GM23338 (cell line): ENCODE data around the gene TMC2. TPM values are rescaled to one million over a fixed set of nuclear protein-coding genes. Genes with fewer than 3 reads are reported as not detected.

Experiments
- ATAC-seq: fragments of 200-7000 bp; cut with Tn5 transposase; 3 replicates; pipeline ENCODE4 v1.9.1; 2020
- DNase-seq: peaks from one replicate; pipeline ENCODE4 v3.0.0-alpha.2; 2015; ENCODE audit warnings: low spot score
- H2AFZ ChIP-seq: fragments of 200-600 bp; sonication (generic); 2 replicates; pipeline ENCODE4 v1.8.0; 2016; ENCODE audit warnings: antibody characterized with exemption, mild to moderate bottlenecking, moderate library complexity
- H3F3A ChIP-seq: fragments of 200-600 bp; sonication (generic); replicated peaks from 2 replicates; pipeline ENCODE4 v1.8.0; 2017; ENCODE audit warnings: antibody characterized with exemption, mixed run types, low read depth
- H3K27ac ChIP-seq: fragments of 200-600 bp; sonication (generic); 2 replicates; pipeline ENCODE4 v1.6.1; 2016; ENCODE audit warnings: low read depth
- H3K27me3 ChIP-seq: fragments of 200-600 bp; sonication (generic); 2 replicates; pipeline ENCODE4 v1.8.0; 2016; ENCODE audit warnings: mild to moderate bottlenecking, mixed run types, moderate library complexity; ENCODE audit not compliant: insufficient read depth
- H3K36me3 ChIP-seq: fragments of 200-600 bp; sonication (generic); 2 replicates; pipeline ENCODE4 v1.8.0; 2016; ENCODE audit warnings: mild to moderate bottlenecking; ENCODE audit not compliant: insufficient read depth
- H3K4me1 ChIP-seq: fragments of 200-600 bp; sonication (generic); 2 replicates; pipeline ENCODE4 v1.8.0; 2016; ENCODE audit warnings: mild to moderate bottlenecking, moderate library complexity; ENCODE audit not compliant: insufficient read depth
- H3K4me2 ChIP-seq: fragments of 200-600 bp; sonication (generic); 2 replicates; pipeline ENCODE4 v1.7.1; 2017; ENCODE audit warnings: mixed run types
- H3K4me3 ChIP-seq: fragments of 200-600 bp; sonication (generic); 2 replicates; pipeline ENCODE4 v1.6.1; 2016; ENCODE audit warnings: mixed run types
- H3K79me2 ChIP-seq: fragments of 200-600 bp; sonication (generic); replicated peaks from 2 replicates; pipeline ENCODE4 v1.8.0; 2017; ENCODE audit warnings: mild to moderate bottlenecking; ENCODE audit not compliant: insufficient read depth
- H3K9me2 ChIP-seq: fragments of 200-600 bp; sonication (generic); 2 replicates; pipeline ENCODE4 v1.8.0; 2017; ENCODE audit not compliant: insufficient read depth
- H4K20me1 ChIP-seq: fragments of 200-600 bp; sonication (generic); replicated peaks from 2 replicates; pipeline ENCODE4 v1.8.0; 2017; ENCODE audit warnings: mild to moderate bottlenecking; ENCODE audit not compliant: insufficient read depth
- H3K27ac Mint-ChIP-seq: 2 replicates; pipeline ENCODE4 v1.8.0; 2020; ENCODE audit warnings: inconsistent platforms, mild to moderate bottlenecking, moderate library complexity, mixed read lengths
- H3K27me3 Mint-ChIP-seq: 3 replicates; pipeline ENCODE4 v1.8.0; 2022; ENCODE audit warnings: low read depth, mild to moderate bottlenecking, moderate library complexity, mixed read lengths, inconsistent platforms; ENCODE audit not compliant: insufficient read depth, poor library complexity
- H3K36me3 Mint-ChIP-seq: 3 replicates; pipeline ENCODE4 v1.8.0; 2021; ENCODE audit warnings: low read depth, mild to moderate bottlenecking, inconsistent platforms, moderate library complexity, mixed read lengths
- H3K4me1 Mint-ChIP-seq: 3 replicates; pipeline ENCODE4 v1.8.0; 2020; ENCODE audit warnings: mild to moderate bottlenecking, inconsistent platforms, mixed read lengths
- H3K4me3 Mint-ChIP-seq: 3 replicates; pipeline ENCODE4 v1.8.0; 2021; ENCODE audit warnings: moderate library complexity, mild to moderate bottlenecking, inconsistent platforms, mixed read lengths
- H3K9me3 Mint-ChIP-seq: 3 replicates; pipeline ENCODE4 v1.8.0; 2020; ENCODE audit warnings: moderate library complexity, mild to moderate bottlenecking, inconsistent platforms, mixed read lengths
- CREB1 ChIP-seq: fragments of 250-450 bp; sonication (Bioruptor Pico); IDR thresholded peaks from 2 replicates; pipeline ENCODE4 v1.5.0; 2020; ENCODE audit warnings: low read depth, mild to moderate bottlenecking, moderate library complexity
- CTCF ChIP-seq, 2 experiments: fragments of 200-600 bp in 1 of 2; sonication (generic) in 1 of 2; conservative IDR thresholded peaks; 2 replicates each; pipeline versions ENCODE4 v1.5.1 to v1.6.1; 2016 to 2017; ENCODE audit warnings: antibody characterized with exemption in 2 of 2, low read depth in 2 of 2, mild to moderate bottlenecking in 2 of 2, moderate library complexity in 1 of 2
- EZH2 ChIP-seq: fragments of 200-600 bp; sonication (generic); IDR thresholded peaks from one replicate; pipeline ENCODE4 v1.8.0; 2017; ENCODE audit warnings: antibody characterized with exemption, mild to moderate bottlenecking, low read depth; ENCODE audit not compliant: unreplicated experiment
- EZH2phosphoT487 ChIP-seq: fragments of 200-600 bp; sonication (generic); IDR thresholded peaks from one replicate; pipeline ENCODE4 v1.8.1; 2018; ENCODE audit warnings: antibody characterized with exemption; ENCODE audit not compliant: unreplicated experiment
- POLR2AphosphoS5 ChIP-seq: IDR thresholded peaks from 2 replicates; pipeline ENCODE4 v1.6.1; 2016; ENCODE audit warnings: antibody characterized with exemption, low read depth
- REST ChIP-seq: IDR thresholded peaks from one replicate; pipeline ENCODE4 v1.6.1; 2018; ENCODE audit warnings: antibody characterized with exemption; ENCODE audit not compliant: unreplicated experiment
- STAT1 ChIP-seq: IDR thresholded peaks from one replicate; pipeline ENCODE4 v1.6.1; 2016; ENCODE audit warnings: antibody characterized with exemption; ENCODE audit not compliant: unreplicated experiment
- polyA plus RNA-seq: library from polyadenylated mRNA; unstranded; fragments of >200 nt; fragmentation: Nextera tagmentation; extraction: Ambion mirVana; gene quantifications from 2 replicates; pipeline ENCODE4 v1.2.1, GENCODE V29; 2016
- total RNA-seq: library from RNA; depleted of rRNA; stranded (reverse); fragments of >200 nt; shearing (Covaris generic); gene quantifications from 2 replicates; pipeline ENCODE4 v1.2.3, GENCODE V29; 2014

The TMC2 gene
- total and polyA plus RNA-seq, 2 experiments from 2014 or later: not detected

- peaks cover 54% of the 10 kb centered on the region for H3K36me3 Mint-ChIP-seq
- H3K27ac ChIP-seq: peak overlapping the region; percentile 85
These were observed 116.6 kb downstream of the TMC2 start for GRCh38 chr20:2652724-2653555.

GRCh38 chr20:2653556-2654383 lies 117.4 kb downstream of the TMC2 start:
- Histone ChIP-seq H3K27me3 (no peaks in the 10 kb centered on the region), H3K79me2 (peaks cover 48% of the 10 kb centered on the region), H4K20me1 (peaks cover 50% of the 10 kb centered on the region), H3K4me3 (peak overlapping the region; percentile 99), H3K27ac (peak overlapping the region; percentile 85), H2AFZ (no peak overlapping the region), H3K4me2 (peak overlapping the region; percentile 100), H3K9me2 (no peaks in the 10 kb centered on the region), H3K4me1 (peaks cover 15% of the 10 kb centered on the region), H3K36me3 (peaks cover 55% of the 10 kb centered on the region), H3F3A (peaks cover 58% of the 10 kb centered on the region)
- peaks cover 63% of the 10 kb centered on the region for H3K36me3 Mint-ChIP-seq
- H3K4me1 Mint-ChIP-seq: peaks cover 20% of the 10 kb centered on the region
- no peak for DNase-seq
- peaks cover 4% of the 10 kb centered on the region for H3K9me3 Mint-ChIP-seq
- H3K4me3 Mint-ChIP-seq: peak overlapping the region; percentile 94
- H3K27ac Mint-ChIP-seq: peak overlapping the region; percentile 86
- H3K27me3 Mint-ChIP-seq: peaks cover 26% of the 10 kb centered on the region
- ATAC-seq: no peak
- no peak for TF ChIP-seq STAT1
- no peak; the same call in 1 of the 2 replicates for TF ChIP-seq POLR2AphosphoS5
- TF ChIP-seq EZH2phosphoT487: no peak
- no peak for TF ChIP-seq EZH2
- no peak for TF ChIP-seq CTCF (conservative IDR thresholded peaks at IDR 0.05; ENCODE audit: low read depth in 2 of 2)

More at GRCh38 chr20:2652724-2653555, 116.6 kb downstream of the TMC2 start:
- Histone ChIP-seq H3K4me2 (peak overlapping the region; percentile 100), H3K9me2 (no peaks in the 10 kb centered on the region), H3K4me1 (peaks cover 15% of the 10 kb centered on the region), H2AFZ (no peak overlapping the region), H3K4me3 (peak overlapping the region; percentile 99), H3K27me3 (no peaks in the 10 kb centered on the region), H3F3A (peaks cover 49% of the 10 kb centered on the region), H4K20me1 (peaks cover 47% of the 10 kb centered on the region), H3K36me3 (peaks cover 47% of the 10 kb centered on the region), H3K79me2 (peaks cover 48% of the 10 kb centered on the region)
- Mint-ChIP-seq H3K27me3 (peaks cover 22% of the 10 kb centered on the region), H3K27ac (peak overlapping the region; percentile 86), H3K4me1 (peaks cover 20% of the 10 kb centered on the region), H3K9me3 (peaks cover 4% of the 10 kb centered on the region; the same call in 2 of the 3 replicates), H3K4me3 (peak overlapping the region; percentile 94)
- no peak for TF ChIP-seq REST
- TF ChIP-seq POLR2AphosphoS5: no peak; the same call in 1 of the 2 replicates
- no peak for TF ChIP-seq CREB1 (CRISPR knock-in tag)
- ATAC-seq (peak; percentile 53), DNase-seq (peak; percentile 37)
